ENCODE measurements around the gene CELF5. TPM values are rescaled to one million over a fixed set of nuclear protein-coding genes. Genes with fewer than 3 reads are reported as not detected.

The CELF5 gene
- total and polyA plus RNA-seq, 2 experiments from 2014 or later = 5.6 to 10.6 TPM

- no peak for TF ChIP-seq ZNF462 (CRISPR knock-in tag; IDR thresholded peaks at IDR 0.05)
- no peak for TF ChIP-seq ETS1 (IDR thresholded peaks at IDR 0.05)
- no peak for TF ChIP-seq POLR2AphosphoS5 (IDR thresholded peaks at IDR 0.05; ENCODE audit: low read depth)
- TF ChIP-seq ZNF114 (CRISPR knock-in tag; IDR thresholded peaks at IDR 0.05) = no peak
- no peak for TF ChIP-seq EZH2phosphoT487 (IDR thresholded peaks at IDR 0.05; ENCODE audit: unreplicated experiment)
- no peak for TF ChIP-seq EZH2 (IDR thresholded peaks at IDR 0.05; ENCODE audit: low read depth, unreplicated experiment)
- no peak for TF ChIP-seq NANOG (IDR thresholded peaks at IDR 0.05; ENCODE audit: borderline replicate concordance)
- TF ChIP-seq CREB1 (CRISPR knock-in tag; IDR thresholded peaks at IDR 0.05; ENCODE audit: low read depth) = no peak
- TF ChIP-seq STAT1 (IDR thresholded peaks at IDR 0.05; ENCODE audit: unreplicated experiment) = no peak
Observed at GRCh38 chr19:3236272-3236671, 11.8 kb downstream of the CELF5 start (continued).

GRCh38 chr19:3238066-3238561 lies 13.7 kb downstream of the CELF5 start:
- no peaks in the 10 kb centered on the region for H3K4me1 ChIP-seq (ENCODE audit: insufficient read depth)
- Mint-ChIP-seq H3K27ac (no peak overlapping the region), H3K27me3 (ENCODE audit: insufficient read depth, low read depth, poor library complexity) (peaks cover 15% of the 10 kb centered on the region), H3K36me3 (ENCODE audit: low read depth) (peaks cover 4% of the 10 kb centered on the region; the same call in 1 of the 3 replicates), H3K4me1 (peaks cover 2% of the 10 kb centered on the region; the same call in 1 of the 3 replicates), H3K9me3 (peaks cover 3% of the 10 kb centered on the region; the same call in 1 of the 3 replicates), H3K4me3 (no peak overlapping the region)
- no peak for ATAC-seq
- no peak overlapping the region for H2AFZ ChIP-seq
- no peaks in the 10 kb centered on the region for H3K79me2 ChIP-seq (replicated peaks; ENCODE audit: insufficient read depth)
- no peak overlapping the region for H3K27ac ChIP-seq (ENCODE audit: low read depth)
- H3K4me2 ChIP-seq = no peak overlapping the region
- H3K27me3 ChIP-seq (ENCODE audit: insufficient read depth) = no peaks in the 10 kb centered on the region
- TF ChIP-seq NANOG (IDR thresholded peaks at IDR 0.05; ENCODE audit: borderline replicate concordance) = no peak
- H3F3A ChIP-seq (replicated peaks; ENCODE audit: low read depth) = no peaks in the 10 kb centered on the region
- H3K9me2 ChIP-seq (ENCODE audit: insufficient read depth) = no peaks in the 10 kb centered on the region
- H3K4me3 ChIP-seq = no peak overlapping the region
- H3K36me3 ChIP-seq (ENCODE audit: insufficient read depth) = no peaks in the 10 kb centered on the region
- no peaks in the 10 kb centered on the region; the same call in 1 of the 2 replicates for H4K20me1 ChIP-seq (replicated peaks; ENCODE audit: insufficient read depth)
- DNase-seq (ENCODE audit: low spot score) = no peak

All from GM23338 (cell line).